GM12875 (cell line): ENCODE results near the gene NR1D1.

ENCODE experiments used
- H3K4me3 ChIP-seq: one replicate; pipeline ENCODE4 v1.5.1; 2011; ENCODE audit warnings: low read depth, low read length, control low read depth
- CTCF ChIP-seq: IDR thresholded peaks from 2 replicates; pipeline ENCODE4 v1.5.1; 2011; ENCODE audit warnings: low read depth, mild to moderate bottlenecking, control low read depth, inconsistent platforms, low read length, moderate library complexity, borderline replicate concordance; ENCODE audit not compliant: insufficient read depth

Gene NR1D1

DNA sequence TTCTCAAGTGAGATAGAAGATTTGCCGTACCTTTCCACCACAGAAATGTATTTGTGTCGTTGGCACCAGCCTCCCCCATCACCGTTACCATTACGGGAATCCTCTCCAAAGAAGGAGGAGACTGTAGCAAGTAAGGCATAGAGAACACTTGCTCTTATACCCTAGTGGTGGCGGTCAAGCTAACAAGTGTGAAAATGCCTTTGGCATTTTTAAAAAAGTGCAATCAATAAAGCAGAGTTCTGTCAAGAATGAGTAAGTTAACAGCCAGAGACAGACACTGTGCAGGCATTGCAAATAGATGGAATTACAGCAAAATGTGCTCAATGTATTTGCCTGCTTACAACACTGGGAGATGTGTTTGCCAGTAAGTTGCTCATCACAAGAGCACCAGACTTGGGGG, 29.1 kb upstream of the NR1D1 start:
- no peak overlapping the region for H3K4me3 ChIP-seq
- no peak for TF ChIP-seq CTCF

DNA sequence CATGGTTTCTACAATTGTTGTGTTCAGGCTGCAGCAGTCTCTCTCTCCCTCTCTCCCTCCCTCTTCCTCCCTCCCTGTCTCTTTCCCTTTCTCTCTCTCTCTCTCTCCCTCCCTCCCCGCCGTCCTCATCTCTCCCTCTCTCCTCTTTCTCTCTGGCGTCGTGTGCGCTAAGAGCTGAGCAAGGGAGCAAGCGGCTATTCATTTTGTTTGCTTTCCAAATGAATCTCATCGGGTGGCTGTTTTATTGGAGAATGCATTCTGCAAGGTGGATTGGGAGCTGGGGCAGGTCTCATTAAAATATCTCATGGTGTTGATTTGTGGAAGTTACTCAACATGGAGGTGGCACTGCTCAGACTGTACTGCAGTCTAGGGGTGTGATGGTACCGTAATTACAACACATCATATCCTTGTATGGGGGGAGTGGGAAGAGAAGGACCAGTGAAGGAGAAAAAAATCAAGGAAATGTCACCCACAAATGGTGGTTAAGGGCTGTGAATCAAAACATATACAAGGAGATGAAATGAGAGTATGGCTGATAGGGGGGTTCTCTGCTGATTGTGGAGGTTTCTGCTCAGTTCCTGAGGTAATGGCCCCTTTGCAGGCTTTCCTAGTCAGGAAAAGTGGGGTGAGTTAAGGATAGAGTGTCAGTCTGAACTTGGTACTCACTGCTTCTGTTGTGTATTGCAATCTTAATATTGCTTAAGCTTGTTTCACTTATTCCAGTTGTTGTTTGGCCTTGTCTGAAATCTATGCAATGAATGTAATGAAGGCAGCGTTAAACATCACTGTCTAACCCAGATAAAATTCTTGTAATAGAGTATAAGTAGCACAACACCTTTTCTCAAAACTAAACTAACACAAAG, 24.1 kb upstream of the NR1D1 start:
- peak overlapping the region; percentile 67 for H3K4me3 ChIP-seq
- no peak for TF ChIP-seq CTCF

GRCh38 chr17:40123811-40124114, 23.4 kb upstream of the NR1D1 start:
- peak overlapping the region; percentile 67 for H3K4me3 ChIP-seq
- TF ChIP-seq CTCF = no peak

GRCh38 chr17:40122999-40123810, 22.8 kb upstream of the NR1D1 start:
- H3K4me3 ChIP-seq = peak overlapping the region; percentile 67
- no peak for TF ChIP-seq CTCF

- 0 out of 2 replicates have a peak, but pooled peaks have one; percentile 20 for TF ChIP-seq CTCF
- H3K4me3 ChIP-seq = peak overlapping the region; percentile 67
These were observed 22.0 kb upstream of the NR1D1 start for GRCh38 chr17:40122136-40122998.

- no peak for TF ChIP-seq CTCF
- peak within 1 kb of the TSS; percentile 67 for H3K4me3 ChIP-seq
These were observed 21.1 kb upstream of the NR1D1 start, which contains the start of gene MSL1 for GRCh38 chr17:40121181-40122135. Gene MSL1 (plus strand): TSS chr17:40121971. CDS start chr17:40122613, 642 bp downstream.
